Uterus (tissue), 4 donors: ENCODE results near the gene CORT. TPM values are rescaled to one million over a fixed set of nuclear protein-coding genes. Genes with fewer than 3 reads are reported as not detected.

Source experiments
- DNase-seq, 2 donors: peaks; one replicate each; pipeline ENCODE4 v3.0.0-alpha.2; 2019 to 2020
- H3K27ac ChIP-seq, 2 donors: fragments of 200-600 bp; sonication (generic); 1 replicate in 1 of 2; 2 replicates in 1 of 2; pipeline ENCODE4 v1.5.1; 2016 to 2018
- H3K27me3 ChIP-seq, 2 donors: fragments of 200-600 bp; sonication (generic); one replicate each; pipeline ENCODE4 v1.5.1; 2018 to 2019; ENCODE audit warnings: control low read depth in 1 of 2
- H3K36me3 ChIP-seq, 2 donors: fragments of 200-600 bp; sonication (generic); one replicate each; pipeline ENCODE4 v1.5.1; 2019; ENCODE audit warnings: control low read depth in 1 of 2
- H3K4me1 ChIP-seq, 2 donors: fragments of 200-600 bp; sonication (generic); one replicate each; pipeline ENCODE4 v1.5.1; 2018 to 2019; ENCODE audit warnings: control low read depth in 1 of 2
- H3K4me3 ChIP-seq, 2 donors: fragments of 200-600 bp; sonication (generic); 1 replicate in 1 of 2; 2 replicates in 1 of 2; pipeline ENCODE4 v1.5.1; 2018 to 2019; ENCODE audit warnings: mild to moderate bottlenecking in 1 of 2
- H3K9me3 ChIP-seq, 2 donors: fragments of 200-600 bp; sonication (generic); one replicate each; pipeline ENCODE4 v1.5.1; 2019; ENCODE audit warnings: control low read depth in 1 of 2
- POLR2A ChIP-seq, 2 donors: fragments of 450-650 bp; IDR thresholded peaks; one replicate each; pipeline ENCODE4 v1.6.1; 2016; ENCODE audit warnings: antibody characterized with exemption in 2 of 2, mild to moderate bottlenecking in 1 of 2, moderate library complexity in 1 of 2
- intact Hi-C: fragments of 100-400 bp; cut with DNase I; formaldehyde crosslinking; loops from one replicate; pipeline ENCODE4 v1.15.1; 2023; ENCODE audit warnings: low total_unique reads
- total RNA-seq, 4 donors: library from RNA; depleted of rRNA in 3 of 4; stranded (reverse); fragments of >200 nt in 3 of 4; gene quantifications; one replicate each; pipeline versions ENCODE4 v1.1.0 to v1.2.4, GENCODE V29; 2014 to 2023
- TF ChIP-seq, protein P1 (sequence below), 4 experiments: fragments of 200-600 bp in 2 of 4; fragments of 450-650 bp in 2 of 4; sonication (generic) in 2 of 4; IDR thresholded peaks; one replicate each; pipeline ENCODE4 v1.5.1; 2016 to 2019; ENCODE audit warnings: antibody characterized with exemption in 4 of 4, mild to moderate bottlenecking in 2 of 4, moderate library complexity in 1 of 4
- donor health status: DM: yes; HTN: yes; CAD: no.

The CORT gene
- total RNA-seq, 4 donors from 2014 or later, result 0.79 TPM; not detected in 3

DNA sequence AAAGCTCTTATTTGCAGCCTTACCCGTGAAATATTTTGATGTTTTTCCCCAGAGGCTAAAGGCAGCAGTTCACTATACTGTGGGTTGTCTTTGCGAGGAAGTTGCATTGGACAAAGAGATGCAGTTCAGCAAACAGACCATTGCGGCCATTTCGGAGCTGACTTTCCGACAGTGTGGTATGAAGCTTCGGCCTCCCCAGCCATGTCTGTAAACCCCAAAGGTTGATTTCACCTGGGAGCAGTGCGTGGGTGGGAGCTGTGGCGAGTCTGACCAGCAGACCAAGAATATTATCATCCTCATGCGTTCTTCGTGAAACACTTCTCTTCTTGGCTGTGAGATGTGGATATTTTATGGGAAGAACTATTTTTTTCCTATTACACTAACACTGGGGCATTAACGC, 16.0 kb upstream of the CORT start:
- TF ChIP-seq POLR2A (IDR thresholded peaks at IDR 0.05), result no peak
- TF ChIP-seq, protein P1, sequence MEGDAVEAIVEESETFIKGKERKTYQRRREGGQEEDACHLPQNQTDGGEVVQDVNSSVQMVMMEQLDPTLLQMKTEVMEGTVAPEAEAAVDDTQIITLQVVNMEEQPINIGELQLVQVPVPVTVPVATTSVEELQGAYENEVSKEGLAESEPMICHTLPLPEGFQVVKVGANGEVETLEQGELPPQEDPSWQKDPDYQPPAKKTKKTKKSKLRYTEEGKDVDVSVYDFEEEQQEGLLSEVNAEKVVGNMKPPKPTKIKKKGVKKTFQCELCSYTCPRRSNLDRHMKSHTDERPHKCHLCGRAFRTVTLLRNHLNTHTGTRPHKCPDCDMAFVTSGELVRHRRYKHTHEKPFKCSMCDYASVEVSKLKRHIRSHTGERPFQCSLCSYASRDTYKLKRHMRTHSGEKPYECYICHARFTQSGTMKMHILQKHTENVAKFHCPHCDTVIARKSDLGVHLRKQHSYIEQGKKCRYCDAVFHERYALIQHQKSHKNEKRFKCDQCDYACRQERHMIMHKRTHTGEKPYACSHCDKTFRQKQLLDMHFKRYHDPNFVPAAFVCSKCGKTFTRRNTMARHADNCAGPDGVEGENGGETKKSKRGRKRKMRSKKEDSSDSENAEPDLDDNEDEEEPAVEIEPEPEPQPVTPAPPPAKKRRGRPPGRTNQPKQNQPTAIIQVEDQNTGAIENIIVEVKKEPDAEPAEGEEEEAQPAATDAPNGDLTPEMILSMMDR (IDR thresholded peaks at IDR 0.05), result no peak
- DNase-seq, result no peak
- no peaks in the 10 kb centered on the region for H3K9me3 ChIP-seq
- H3K36me3 ChIP-seq, result no peaks in the 10 kb centered on the region
- no peak overlapping the region for H3K4me3 ChIP-seq
- no peaks in the 10 kb centered on the region for H3K27me3 ChIP-seq
- no peaks in the 10 kb centered on the region for H3K4me1 ChIP-seq
- H3K27ac ChIP-seq, result no peak overlapping the region
- intact Hi-C loops, result loop anchor here (10.0 kb wide), 1 partner anchor 61 kb away; no protein-coding TSS in a partner anchor

DNA sequence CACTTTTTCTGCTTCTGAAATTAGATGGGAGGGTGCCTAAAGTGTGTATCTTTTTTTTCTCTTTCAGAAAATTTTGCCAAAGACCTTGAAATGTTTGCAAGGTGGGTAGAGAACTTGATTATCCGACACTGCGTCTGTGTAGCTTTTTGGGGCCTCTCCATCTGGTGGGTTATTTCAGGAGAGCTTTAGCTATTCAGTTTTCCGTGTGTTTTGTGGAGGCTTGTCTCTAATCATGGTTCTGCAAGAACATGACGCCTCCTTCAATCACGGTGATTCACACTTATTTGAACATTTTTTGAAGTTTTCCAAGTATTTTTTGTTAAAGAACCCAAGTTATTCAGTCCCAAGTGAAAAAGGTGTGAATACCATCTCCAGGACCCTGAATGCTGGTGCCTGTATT, 15.2 kb upstream of the CORT start:
- no peaks in the 10 kb centered on the region for H3K4me1 ChIP-seq
- H3K27me3 ChIP-seq, result no peaks in the 10 kb centered on the region
- no peak for DNase-seq
- H3K9me3 ChIP-seq, result no peaks in the 10 kb centered on the region
- no peak overlapping the region for H3K27ac ChIP-seq
- H3K4me3 ChIP-seq, result no peak overlapping the region
- H3K36me3 ChIP-seq, result no peaks in the 10 kb centered on the region
- intact Hi-C loops, result loop anchor here (10.0 kb wide), 1 partner anchor 60 kb away; no protein-coding TSS in a partner anchor
- TF ChIP-seq, protein P1 (IDR thresholded peaks at IDR 0.05), result no peak

DNA sequence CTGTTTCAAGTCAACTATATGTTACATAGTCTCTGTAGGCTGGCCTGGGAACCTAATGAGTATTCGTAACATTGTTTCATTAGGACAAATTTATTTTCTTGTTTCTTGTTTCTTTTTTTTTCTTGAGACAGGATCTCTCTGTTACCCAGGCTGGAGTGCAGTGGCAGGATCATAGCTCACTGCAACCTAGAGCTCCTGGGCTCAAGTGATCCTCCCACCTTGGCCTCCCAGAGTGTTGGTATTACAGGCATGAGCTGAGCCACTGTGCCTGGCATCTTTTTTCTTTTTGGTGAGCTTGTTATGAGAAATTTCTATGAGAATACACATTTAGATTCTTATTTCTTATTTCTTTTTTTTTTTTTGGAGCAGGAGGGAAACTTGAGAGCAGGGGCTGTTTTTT, 12.8 kb upstream of the CORT start:
- H3K9me3 ChIP-seq, result no peaks in the 10 kb centered on the region
- H3K27me3 ChIP-seq, result no peaks in the 10 kb centered on the region
- intact Hi-C loops, result loop anchor here (10.0 kb wide), 1 partner anchor 58 kb away; no protein-coding TSS in a partner anchor
- no peak for DNase-seq
- H3K4me3 ChIP-seq, result no peak overlapping the region
- H3K4me1 ChIP-seq, result no peaks in the 10 kb centered on the region
- H3K36me3 ChIP-seq, result no peaks in the 10 kb centered on the region
- TF ChIP-seq POLR2A (IDR thresholded peaks at IDR 0.05), result no peak
- TF ChIP-seq, protein P1 (IDR thresholded peaks at IDR 0.05), result no peak
- H3K27ac ChIP-seq, result no peak overlapping the region

DNA sequence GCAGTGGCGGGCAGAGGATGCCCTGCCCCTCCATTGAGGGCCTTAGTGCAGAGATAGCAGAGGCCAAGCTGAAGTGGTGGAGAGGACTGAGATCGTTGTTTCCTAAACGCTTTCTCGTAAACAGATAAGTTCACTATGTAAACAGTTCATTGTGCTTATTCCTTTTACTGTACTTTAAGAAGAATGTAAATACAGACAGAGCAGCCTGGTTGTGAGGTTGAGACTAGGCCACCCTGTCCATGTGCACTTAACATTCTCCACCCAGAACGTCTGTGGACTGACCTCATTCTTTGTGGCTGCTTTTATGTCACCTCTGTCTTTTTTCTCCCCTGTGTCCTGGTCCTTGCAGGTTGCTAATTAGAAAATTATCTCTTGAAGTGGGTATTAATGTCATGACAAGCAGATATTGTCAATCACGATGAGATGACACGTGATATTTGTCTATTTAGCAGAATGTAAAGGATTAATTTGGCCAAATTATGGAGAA, 11.1 kb upstream of the CORT start:
- H3K4me1 ChIP-seq, result no peaks in the 10 kb centered on the region
- TF ChIP-seq, protein P1 (IDR thresholded peaks at IDR 0.05), result no peak
- no peak for TF ChIP-seq POLR2A (IDR thresholded peaks at IDR 0.05)
- no peaks in the 10 kb centered on the region for H3K9me3 ChIP-seq
- H3K4me3 ChIP-seq, result no peak overlapping the region
- no peak overlapping the region for H3K27ac ChIP-seq
- H3K36me3 ChIP-seq, result no peaks in the 10 kb centered on the region
- no peak for DNase-seq
- intact Hi-C loops, result loop anchor here (10.0 kb wide), 1 partner anchor 56 kb away; no protein-coding TSS in a partner anchor
- no peaks in the 10 kb centered on the region for H3K27me3 ChIP-seq

DNA sequence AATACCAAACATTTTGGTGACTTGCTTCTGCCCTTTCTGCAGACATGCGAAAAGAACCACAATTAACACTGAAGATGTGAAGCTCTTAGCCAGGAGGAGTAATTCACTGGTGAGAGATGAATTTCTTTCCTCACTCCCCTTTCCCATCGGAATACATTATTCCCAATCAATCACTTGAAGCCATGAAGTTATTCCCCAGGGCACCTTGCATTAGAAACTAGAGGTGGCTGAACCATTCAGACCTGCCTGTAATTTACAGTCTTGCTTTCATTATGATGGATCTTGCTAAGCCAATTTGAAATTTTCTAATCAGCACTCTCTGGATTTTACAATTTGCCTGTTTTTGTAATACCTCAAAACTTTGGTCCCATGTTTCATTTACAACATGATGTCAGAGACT, 9.5 kb upstream of the CORT start:
- Histone ChIP-seq H3K27ac (no peak overlapping the region), H3K4me1 (no peaks in the 10 kb centered on the region), H3K9me3 (no peaks in the 10 kb centered on the region), H3K36me3 (no peaks in the 10 kb centered on the region), H3K4me3 (no peak overlapping the region), H3K27me3 (no peaks in the 10 kb centered on the region)
- no peak for DNase-seq
- no peak for TF ChIP-seq POLR2A (IDR thresholded peaks at IDR 0.05)
- TF ChIP-seq, protein P1 (IDR thresholded peaks at IDR 0.05), result no peak
- intact Hi-C loops, result no loop called here
